Mucosa of descending colon (tissue), 3 donors: ENCODE results near the gene ZDHHC3. TPM values are rescaled to one million over a fixed set of nuclear protein-coding genes. Genes with fewer than 3 reads are reported as not detected.
"Not testable (repeated sequence)": the region's sequence is repeated elsewhere in the genome, so short reads cannot be mapped to it uniquely, and the experiment has no call there.

Experiments used
- ATAC-seq: fragments of 200-7000 bp; cut with Tn5 transposase; one replicate; pipeline ENCODE4 v1.9.1; 2020; ENCODE audit warnings: mild to moderate bottlenecking, moderate library complexity
- DNase-seq, 3 donors: peaks; one replicate each; pipeline ENCODE4 v3.0.0-alpha.2; 2020
- H3K36me3 ChIP-seq: fragments of 200-600 bp; one replicate; pipeline ENCODE4 v1.8.0; 2021; ENCODE audit warnings: low read depth, mild to moderate bottlenecking
- H3K4me1 ChIP-seq: fragments of 200-600 bp; one replicate; pipeline ENCODE4 v1.8.0; 2021; ENCODE audit warnings: low read depth, mild to moderate bottlenecking
- H3K4me3 ChIP-seq: fragments of 200-600 bp; one replicate; pipeline ENCODE4 v1.8.0; 2021; ENCODE audit warnings: mild to moderate bottlenecking
- H3K9me3 ChIP-seq: fragments of 200-600 bp; one replicate; pipeline ENCODE4 v1.8.0; 2021; ENCODE audit warnings: mild to moderate bottlenecking
- CTCF ChIP-seq: fragments of 200-600 bp; IDR thresholded peaks from one replicate; pipeline ENCODE4 v1.8.0; 2022; ENCODE audit warnings: antibody characterized with exemption, mild to moderate bottlenecking
- intact Hi-C, 2 donors: fragments of 100-400 bp; cut with DNase I in 1 of 2; cut with micrococcal nuclease in 1 of 2; formaldehyde crosslinking; loops; one replicate each; pipeline versions ENCODE4 v1.11.0 to v1.11.1; 2022; cut with DNase I, micrococcal nuclease
- total RNA-seq, 3 donors: library from RNA; stranded (reverse); fragmentation: NEBNext Ultra II Directional in 2 of 3; extraction: Animal tissue kit (Norgen Biotek cat#: 25700) in 2 of 3; gene quantifications; one replicate each; pipeline versions ENCODE4 v1.2.1 to v1.2.4, GENCODE V29; 2021 to 2023
- donor health status: DM: no; HTN: no; CAD: no; lungs with moderate emphysema.
- donor health status: DM: no; HTN: no; CAD: no.
- donor health status: DM: no; HTN: yes; CAD: no.

Gene ZDHHC3
- total RNA-seq, 3 donors from 2014 or later, result 94.7 to 204 (median 143) TPM

- TF ChIP-seq CTCF, result no peak
- ATAC-seq, result no peak
- Histone ChIP-seq H3K4me1 (peaks cover 3% of the 10 kb centered on the region), H3K9me3 (no peaks in the 10 kb centered on the region), H3K4me3 (no peak overlapping the region), H3K36me3 (no peaks in the 10 kb centered on the region)
- no peak for DNase-seq
- intact Hi-C loops, result no loop called here
These were observed 20.1 kb downstream of the ZDHHC3 start for GRCh38 chr3:44955917-44956316.

- Histone ChIP-seq H3K4me3 (no peak overlapping the region), H3K36me3 (no peaks in the 10 kb centered on the region), H3K4me1 (peaks cover 3% of the 10 kb centered on the region), H3K9me3 (no peaks in the 10 kb centered on the region)
- ATAC-seq (peak; percentile 51), DNase-seq (no peak)
- TF ChIP-seq CTCF, result no peak
- intact Hi-C loops, result no loop called here
These were observed 21.0 kb downstream of the ZDHHC3 start for GRCh38 chr3:44954962-44955361.

- intact Hi-C loops, result no loop called here
- no peaks in the 10 kb centered on the region for H3K36me3 ChIP-seq
- peaks cover 3% of the 10 kb centered on the region for H3K4me1 ChIP-seq
- no peak for TF ChIP-seq CTCF
- no peak overlapping the region for H3K4me3 ChIP-seq
- no peaks in the 10 kb centered on the region for H3K9me3 ChIP-seq
- no peak for ATAC-seq
- DNase-seq, result no peak
These were observed 21.7 kb downstream of the ZDHHC3 start for GRCh38 chr3:44954304-44954703.

- H3K36me3 ChIP-seq, result no peaks in the 10 kb centered on the region
- intact Hi-C loops, result no loop called here
These were observed 23.3 kb downstream of the ZDHHC3 start for GRCh38 chr3:44952689-44953088.

GRCh38 chr3:44950275-44950734 lies 25.7 kb downstream of the ZDHHC3 start:
- H3K4me1 ChIP-seq, result no peaks in the 10 kb centered on the region
- H3K36me3 ChIP-seq, result no peaks in the 10 kb centered on the region
- H3K9me3 ChIP-seq, result no peaks in the 10 kb centered on the region
- no peak overlapping the region for H3K4me3 ChIP-seq
- TF ChIP-seq CTCF, result no peak
- no peak for ATAC-seq
- no peak for DNase-seq
- intact Hi-C loops, result no loop called here

More at GRCh38 chr3:44952689-44953088, 23.3 kb downstream of the ZDHHC3 start:
- no peaks in the 10 kb centered on the region for H3K9me3 ChIP-seq
- TF ChIP-seq CTCF, result no peak
- ATAC-seq, result no peak
- peaks cover 3% of the 10 kb centered on the region for H3K4me1 ChIP-seq
- DNase-seq, result no peak
- H3K4me3 ChIP-seq, result no peak overlapping the region

- H3K4me1 ChIP-seq, H3K9me3 ChIP-seq, intact Hi-C loops, H3K4me3 ChIP-seq, DNase-seq, H3K36me3 ChIP-seq, ATAC-seq: not testable (repeated sequence)
These were observed 26.2 kb downstream of the ZDHHC3 start for GRCh38 chr3:44949770-44950169.
